ENCODE measurements around the gene RBM38.
"Not testable (repeated sequence)": the region's sequence is repeated elsewhere in the genome, so short reads cannot be mapped to it uniquely, and the experiment has no call there.

Gene RBM38

DNA sequence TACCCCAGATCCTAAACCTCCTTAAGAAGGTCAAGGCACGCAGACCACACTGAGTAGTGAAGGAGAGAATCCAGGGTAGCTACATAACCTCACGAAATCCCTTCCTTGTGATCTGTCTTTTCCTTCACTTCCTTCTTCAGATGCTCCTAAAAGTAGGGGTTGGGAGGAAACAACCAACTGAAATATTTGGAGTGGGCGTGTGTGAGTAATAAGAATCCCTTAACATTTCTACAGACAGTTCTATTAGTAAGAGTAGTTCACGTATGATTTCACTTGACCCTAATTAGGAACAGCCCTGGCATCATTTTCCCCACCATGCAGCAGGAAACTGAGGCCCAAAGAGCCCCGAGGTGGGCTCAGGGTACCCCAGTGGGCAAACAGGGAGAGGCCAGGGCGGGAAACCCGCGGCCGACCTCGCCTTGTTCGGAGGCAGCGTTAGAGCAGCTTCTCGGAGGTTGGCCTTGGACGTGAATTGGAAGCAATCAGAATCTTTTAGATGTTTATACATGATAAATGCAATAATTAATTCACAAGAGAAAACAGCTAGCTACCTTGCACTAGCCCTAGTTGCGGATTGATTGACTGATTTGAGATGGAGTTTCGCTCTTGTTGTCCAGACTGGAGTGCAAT is 41.0 kb upstream of the RBM38 start:
- no peak for DNase-seq (ENCODE audit: low read depth)
- TF ChIP-seq, protein P1, sequence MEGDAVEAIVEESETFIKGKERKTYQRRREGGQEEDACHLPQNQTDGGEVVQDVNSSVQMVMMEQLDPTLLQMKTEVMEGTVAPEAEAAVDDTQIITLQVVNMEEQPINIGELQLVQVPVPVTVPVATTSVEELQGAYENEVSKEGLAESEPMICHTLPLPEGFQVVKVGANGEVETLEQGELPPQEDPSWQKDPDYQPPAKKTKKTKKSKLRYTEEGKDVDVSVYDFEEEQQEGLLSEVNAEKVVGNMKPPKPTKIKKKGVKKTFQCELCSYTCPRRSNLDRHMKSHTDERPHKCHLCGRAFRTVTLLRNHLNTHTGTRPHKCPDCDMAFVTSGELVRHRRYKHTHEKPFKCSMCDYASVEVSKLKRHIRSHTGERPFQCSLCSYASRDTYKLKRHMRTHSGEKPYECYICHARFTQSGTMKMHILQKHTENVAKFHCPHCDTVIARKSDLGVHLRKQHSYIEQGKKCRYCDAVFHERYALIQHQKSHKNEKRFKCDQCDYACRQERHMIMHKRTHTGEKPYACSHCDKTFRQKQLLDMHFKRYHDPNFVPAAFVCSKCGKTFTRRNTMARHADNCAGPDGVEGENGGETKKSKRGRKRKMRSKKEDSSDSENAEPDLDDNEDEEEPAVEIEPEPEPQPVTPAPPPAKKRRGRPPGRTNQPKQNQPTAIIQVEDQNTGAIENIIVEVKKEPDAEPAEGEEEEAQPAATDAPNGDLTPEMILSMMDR (IDR thresholded peaks at IDR 0.05; ENCODE audit: insufficient read depth, low read depth, low read length, missing control alignments), result no peak
- no peak overlapping the region for H3K4me3 ChIP-seq (ENCODE audit: low read length)

DNA sequence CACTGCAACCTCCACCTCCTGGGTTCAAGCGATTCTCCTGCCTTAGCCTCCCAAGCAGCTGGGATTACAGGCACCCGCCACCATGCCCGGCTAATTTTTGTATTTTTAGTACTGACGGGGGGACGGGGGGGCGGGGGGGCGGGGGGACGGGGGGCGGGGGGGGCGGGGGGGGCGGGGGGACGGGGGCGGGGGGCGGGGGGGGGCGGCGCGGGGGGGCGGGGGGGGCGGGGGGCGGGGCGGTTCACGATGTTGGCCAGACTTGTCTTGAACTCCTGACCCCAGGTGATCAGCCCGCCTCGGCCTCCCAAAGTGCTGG is 40.5 kb upstream of the RBM38 start:
- not testable (repeated sequence) for DNase-seq (ENCODE audit: low read depth)
- H3K4me3 ChIP-seq (ENCODE audit: low read length), result peak overlapping the region; percentile 100

DNA sequence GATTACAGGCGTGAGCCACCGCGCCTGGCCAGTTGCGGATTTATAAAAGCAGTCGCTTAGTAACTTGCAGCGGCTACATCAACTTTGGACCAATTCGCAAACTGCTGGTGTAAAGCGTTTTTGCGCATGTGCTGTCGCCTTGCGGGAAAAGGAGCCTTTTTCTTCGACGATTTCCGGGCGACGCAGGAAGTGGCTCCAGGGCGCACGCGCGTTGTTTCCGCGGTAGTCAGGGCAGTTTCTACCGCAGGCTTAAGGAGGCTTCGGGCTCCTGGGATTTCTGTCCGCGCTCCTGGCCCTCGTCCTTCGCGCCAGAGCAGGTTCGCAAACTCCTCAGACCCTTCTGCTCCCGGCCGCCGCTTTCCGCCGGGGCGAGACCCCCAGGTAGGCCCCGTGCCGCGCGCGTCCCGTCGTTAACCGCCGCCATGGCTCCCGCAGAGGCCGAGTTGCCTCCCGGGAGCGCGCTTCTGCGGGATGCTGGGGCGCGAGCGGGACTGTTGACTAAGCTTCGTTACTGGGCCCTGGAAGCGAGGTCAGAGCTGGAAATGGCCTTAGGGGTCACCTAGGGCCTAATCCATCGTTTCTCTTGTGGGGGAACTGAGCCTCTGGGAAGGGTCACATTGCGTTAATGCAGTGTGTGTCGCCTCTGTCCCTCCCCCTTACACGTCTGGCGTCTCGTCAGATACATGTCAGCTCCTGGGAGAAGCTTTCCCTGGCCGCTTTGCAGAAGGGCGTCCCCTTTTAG is 40.0 kb upstream of the RBM38 start, which contains the start of gene RAE1:
Gene RAE1, plus strand, starts transcription at position 214 of the 742 bp plus-strand sequence. CDS start 2,784 bp downstream, outside the sequence.
- TF ChIP-seq, protein P1 (IDR thresholded peaks at IDR 0.05; ENCODE audit: insufficient read depth, low read depth, low read length, missing control alignments), result no peak
- H3K4me3 ChIP-seq (ENCODE audit: low read length), result peak within 1 kb of the TSS; percentile 100
- DNase-seq (ENCODE audit: low read depth), result peak; percentile 95

DNA sequence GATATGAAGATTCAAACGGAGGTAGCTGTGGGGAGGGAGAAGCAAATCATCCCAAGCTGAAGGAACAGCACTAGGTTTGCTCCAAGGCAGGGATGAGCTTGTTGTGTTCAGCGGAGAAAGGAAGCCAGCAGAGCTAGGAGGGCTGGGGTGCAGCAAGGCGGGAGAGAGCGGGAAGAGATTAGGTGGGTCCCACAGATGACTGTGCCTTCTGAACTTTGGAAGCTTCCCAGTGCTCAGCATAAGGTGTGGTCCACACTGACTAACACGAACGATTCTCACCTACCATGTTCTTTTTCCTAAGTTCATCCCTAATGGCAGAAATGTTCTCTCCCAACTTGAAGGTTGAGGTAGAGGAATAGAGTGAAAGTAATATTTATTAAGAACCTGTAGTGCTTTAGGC is 38.9 kb upstream of the RBM38 start:
- TF ChIP-seq, protein P1 (IDR thresholded peaks at IDR 0.05; ENCODE audit: insufficient read depth, low read depth, low read length, missing control alignments), result no peak
- no peak for DNase-seq (ENCODE audit: low read depth)
- H3K4me3 ChIP-seq (ENCODE audit: low read length), result peak overlapping the region; percentile 100

DNA sequence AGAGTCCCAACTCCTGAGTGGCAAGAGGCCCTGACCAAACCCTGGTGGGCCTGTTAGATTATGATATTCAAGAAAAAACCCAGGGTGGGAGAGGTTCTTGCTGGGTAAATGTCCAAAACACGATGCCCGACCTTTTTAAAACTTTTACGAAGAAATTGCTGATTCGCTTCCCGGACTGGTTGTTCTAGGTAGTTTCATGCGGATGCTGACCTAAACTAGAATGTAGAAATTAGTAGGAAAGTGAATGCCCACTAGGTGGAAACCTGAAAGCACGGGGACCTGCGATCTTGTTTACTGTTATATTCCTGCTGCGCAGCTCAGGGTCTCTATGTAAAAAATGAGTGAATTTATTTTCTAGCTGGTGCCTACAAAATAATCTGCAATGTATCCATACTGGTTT is 37.8 kb upstream of the RBM38 start:
- TF ChIP-seq, protein P1 (IDR thresholded peaks at IDR 0.05; ENCODE audit: insufficient read depth, low read depth, low read length, missing control alignments), result no peak
- H3K4me3 ChIP-seq (ENCODE audit: low read length), result no peak overlapping the region
- DNase-seq (ENCODE audit: low read depth), result no peak

DNA sequence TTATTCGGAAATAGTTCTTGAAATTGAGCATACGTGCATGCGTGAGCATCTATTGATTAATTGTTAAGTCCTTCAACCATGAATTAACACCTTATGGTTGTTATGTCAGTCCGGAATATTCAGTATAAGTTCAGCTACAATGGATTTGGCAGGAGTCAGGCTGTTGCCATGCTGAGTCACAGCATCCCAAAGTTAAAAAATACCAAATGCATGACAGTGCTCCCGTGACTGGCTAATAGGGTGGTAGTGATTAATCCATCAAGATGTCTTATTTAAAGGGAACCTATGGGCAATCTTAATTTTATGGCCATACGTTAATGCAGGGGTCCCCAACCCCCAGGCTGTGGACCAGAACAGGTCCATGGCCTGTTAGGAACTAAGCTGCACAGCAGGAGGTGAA is 29.7 kb upstream of the RBM38 start:
- peak; percentile 91 for DNase-seq (ENCODE audit: low read depth)
- TF ChIP-seq, protein P1 (IDR thresholded peaks at IDR 0.05; ENCODE audit: insufficient read depth, low read depth, low read length, missing control alignments), result no peak
- no peak overlapping the region for H3K4me3 ChIP-seq (ENCODE audit: low read length)

DNA sequence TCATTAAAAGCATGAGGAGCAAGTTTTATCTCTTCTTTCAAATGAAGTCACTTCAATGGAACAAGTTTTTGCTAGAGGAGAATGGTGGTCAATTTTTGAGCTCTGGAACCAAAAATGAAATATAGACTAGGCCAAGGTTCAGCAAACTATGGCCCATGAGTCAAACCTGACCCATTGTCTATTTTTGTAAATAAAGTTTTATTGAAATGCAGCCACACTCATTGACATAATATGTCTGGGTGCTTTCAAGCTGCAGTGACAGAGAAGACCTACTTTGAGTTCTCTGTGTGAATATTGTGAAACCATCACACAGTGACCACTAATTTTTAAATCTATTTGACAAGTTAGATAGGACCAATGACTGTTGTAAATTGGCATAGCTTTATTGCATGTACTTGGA is 26.7 kb upstream of the RBM38 start:
- no peak for DNase-seq (ENCODE audit: low read depth)
- H3K4me3 ChIP-seq (ENCODE audit: low read length), result no peak overlapping the region
- TF ChIP-seq, protein P1 (IDR thresholded peaks at IDR 0.05; ENCODE audit: insufficient read depth, low read depth, low read length, missing control alignments), result no peak

All from epithelial cell of esophagus (primary cell).